ENCODE data around the gene RAMACL.
"Not testable (repeated sequence)": the region's sequence is repeated elsewhere in the genome, so short reads cannot be mapped to it uniquely, and the experiment has no call there.

Gene RAMACL

DNA sequence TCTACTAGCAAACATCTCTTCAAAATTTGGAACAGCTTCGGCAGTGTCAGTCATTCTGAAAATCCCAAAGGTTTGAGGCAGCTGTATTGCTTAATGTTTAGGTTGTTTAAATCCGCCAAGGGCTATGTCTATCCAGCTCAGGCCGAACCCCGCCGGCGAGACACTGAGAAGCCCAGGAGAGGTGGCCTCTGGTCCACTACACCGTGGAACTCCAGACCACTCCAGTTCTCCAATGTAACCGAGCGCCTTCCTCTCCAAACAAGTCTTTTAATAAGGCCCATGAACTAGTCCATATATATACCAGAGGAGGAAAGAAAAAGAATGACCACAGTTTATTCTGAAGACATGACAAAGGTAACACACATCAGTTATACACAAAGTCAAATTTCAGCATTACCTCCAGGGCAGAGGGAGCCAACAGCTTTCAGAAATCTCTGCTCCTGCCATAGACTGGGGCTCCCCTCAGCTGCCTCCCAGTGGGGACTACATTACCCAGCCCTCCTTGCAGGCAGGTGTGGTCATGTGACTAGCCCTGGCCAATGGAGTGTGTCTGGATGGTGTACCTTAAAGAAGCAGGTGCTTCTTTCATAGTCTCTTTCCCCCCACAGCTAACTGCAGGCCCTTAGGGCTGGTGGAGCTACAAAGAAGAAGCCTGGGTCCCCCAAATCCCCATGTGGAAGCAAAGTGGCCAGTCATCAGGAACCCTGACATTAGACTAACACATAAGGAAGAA is at the start of gene RAMACL:
RAMACL (minus strand) TSS at position 255 of the 733 bp plus-strand sequence; CDS start at position 54, 201 bp downstream.
- no peak for DNase-seq

DNA sequence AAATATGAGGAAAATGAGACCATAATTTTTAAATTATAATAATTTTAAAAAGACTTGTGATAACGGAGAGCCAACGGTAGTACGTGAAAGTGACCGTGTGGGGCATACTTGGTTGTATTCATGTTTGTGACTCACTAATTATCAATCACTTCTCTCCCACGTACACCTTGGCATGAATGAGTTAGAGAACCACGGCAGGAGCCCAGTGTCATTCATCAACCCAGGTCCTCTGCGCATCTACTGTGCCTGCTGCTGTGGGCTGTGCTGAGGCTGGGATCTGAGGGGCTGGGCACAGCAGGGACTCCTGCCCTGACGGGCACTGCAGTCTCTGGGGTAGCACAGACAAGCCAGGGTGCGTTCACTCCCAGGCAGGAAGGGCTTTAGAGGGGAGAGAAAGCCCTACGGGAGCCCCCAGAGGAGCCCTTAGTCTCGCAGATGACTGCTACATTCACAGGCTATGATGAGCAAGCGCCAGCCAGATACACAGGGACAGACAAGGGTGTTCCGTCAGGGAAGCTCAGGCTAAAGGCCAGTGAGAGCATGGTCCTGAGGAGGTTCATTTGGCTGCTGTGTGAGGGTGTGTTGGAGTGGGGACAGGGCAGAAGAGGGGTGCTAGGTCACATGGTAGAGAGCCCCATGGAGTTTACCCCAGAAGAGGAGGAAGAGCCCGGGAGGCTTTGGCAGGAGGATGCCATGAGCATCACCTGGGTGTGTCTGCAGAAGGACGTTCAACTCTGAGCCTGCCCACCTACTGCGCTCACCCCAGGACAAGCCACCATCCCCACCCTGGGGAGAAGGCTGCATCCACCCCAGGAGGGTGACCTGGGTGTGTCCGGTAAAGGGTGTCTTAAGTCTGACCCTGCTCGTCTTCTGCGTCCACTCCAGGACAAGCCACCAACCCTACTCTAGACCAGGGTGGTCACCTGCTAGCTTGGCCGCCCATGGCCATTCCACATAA is 48.8 kb upstream of the RAMACL start:
- no peak for DNase-seq

DNA sequence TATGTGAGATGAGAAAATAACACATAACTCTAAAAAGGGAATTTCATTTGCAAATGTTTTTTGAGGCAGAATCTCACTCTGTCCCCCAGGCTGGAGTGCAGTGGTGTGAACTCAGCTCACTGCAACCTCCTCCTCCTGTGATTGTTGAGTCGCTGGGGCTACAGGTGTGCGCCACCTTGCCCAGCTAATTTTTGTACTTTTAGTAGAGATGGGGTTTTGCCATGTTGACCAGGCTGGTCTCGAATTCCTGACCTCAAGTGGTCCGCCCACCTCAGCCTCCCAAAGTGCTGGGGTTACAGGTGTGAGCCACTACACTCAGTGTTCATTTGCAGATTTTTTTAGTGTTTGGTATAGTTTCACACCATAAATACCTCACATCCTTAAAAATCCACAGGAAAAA is 48.1 kb upstream of the RAMACL start:
- not testable (repeated sequence) for DNase-seq

DNA sequence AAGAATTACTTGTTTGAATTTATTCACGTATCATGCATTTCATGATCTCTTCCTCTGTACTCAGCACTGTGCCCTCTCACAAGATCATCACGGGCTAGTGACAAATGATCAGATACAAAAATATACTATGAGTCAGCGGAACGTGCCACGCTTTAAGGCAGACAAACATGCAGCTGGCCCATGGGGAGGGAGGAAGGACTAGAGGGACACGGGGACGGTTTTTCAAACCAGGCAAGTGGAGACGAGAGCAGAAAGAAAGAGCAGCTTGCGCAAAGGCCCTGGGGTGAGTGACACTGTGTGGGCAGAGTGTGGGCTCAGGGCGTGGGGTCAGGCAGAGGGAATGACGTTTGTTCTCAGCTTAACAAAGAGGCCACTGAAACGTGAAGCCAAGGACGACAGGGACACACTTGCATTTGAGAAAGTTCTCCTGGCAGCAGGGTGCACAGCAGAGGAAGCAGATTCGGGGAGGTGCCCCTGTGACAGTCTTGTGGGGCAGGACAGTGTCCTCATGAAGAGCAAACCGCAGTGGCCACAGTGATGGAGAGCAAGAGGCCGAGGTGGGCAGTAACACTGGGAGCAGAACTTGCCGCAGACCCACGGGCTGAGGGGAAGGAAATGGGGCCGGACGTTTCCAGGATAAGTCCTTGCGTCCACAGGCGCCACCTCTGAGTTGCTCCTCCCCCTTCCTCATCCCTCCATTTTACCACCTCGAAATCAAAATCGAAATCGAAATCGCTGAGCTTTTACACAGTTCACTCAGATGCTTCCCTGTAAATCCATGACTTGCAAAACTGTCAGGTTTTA is 47.5 kb upstream of the RAMACL start:
- no peak for DNase-seq

DNA sequence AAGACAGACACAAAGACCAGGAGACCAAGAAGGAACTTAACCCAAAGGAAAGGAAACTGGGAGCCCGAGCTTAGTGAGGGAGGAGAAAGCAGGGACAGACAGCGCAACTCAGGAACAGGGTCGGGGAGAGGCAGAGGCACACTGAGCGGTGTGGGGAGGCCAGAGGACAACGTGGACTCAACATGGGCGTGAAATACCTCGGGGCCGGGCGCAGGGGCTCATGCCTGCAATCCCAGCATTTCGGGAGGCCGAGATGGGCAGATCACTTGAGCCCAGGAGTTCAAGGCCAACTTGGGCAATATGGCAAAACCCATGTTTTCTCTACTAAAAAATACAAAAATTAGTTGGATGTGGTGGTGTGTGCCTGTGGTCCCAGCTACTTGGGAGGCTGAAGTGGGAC is 46.3 kb upstream of the RAMACL start:
- no peak for DNase-seq

DNA sequence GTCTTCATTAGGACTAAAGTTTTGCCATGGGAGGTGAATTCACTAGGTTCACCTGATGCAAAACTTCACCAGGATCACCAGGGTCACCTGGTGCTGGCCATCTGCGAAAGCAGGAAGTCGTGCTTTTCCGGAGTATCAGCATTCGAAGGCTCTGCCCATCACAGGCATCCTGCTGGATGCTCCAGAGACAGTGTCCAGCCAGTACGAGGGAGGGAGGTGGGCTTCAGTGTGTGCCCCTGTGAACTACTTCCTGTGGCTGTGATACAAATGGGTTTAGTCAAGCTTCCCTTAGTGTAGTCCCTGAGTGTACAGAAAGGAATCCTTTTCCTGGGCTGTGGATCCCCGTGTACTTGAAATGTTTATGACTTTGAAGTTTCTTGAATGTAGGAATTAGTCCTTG is 44.0 kb upstream of the RAMACL start:
- no peak for DNase-seq

DNA sequence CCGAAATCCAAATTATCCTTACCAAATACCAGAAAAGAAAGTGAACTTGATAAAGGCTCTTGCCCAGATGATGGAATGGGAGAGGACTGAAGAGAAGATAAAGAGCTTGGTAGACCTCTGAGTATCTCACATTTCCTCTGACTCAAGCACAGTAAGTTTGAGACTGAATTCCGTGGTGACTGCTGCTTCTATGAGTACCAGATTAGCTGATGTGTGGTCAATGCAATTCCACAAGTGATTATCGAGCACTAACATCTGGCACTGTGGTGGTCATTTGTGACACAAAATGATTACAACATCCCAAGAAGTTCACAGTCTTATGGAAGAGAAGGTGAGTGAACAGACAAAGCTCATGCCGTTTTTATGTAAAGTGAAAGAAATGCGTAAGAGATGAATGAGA is 43.1 kb upstream of the RAMACL start:
- no peak for DNase-seq

DNA sequence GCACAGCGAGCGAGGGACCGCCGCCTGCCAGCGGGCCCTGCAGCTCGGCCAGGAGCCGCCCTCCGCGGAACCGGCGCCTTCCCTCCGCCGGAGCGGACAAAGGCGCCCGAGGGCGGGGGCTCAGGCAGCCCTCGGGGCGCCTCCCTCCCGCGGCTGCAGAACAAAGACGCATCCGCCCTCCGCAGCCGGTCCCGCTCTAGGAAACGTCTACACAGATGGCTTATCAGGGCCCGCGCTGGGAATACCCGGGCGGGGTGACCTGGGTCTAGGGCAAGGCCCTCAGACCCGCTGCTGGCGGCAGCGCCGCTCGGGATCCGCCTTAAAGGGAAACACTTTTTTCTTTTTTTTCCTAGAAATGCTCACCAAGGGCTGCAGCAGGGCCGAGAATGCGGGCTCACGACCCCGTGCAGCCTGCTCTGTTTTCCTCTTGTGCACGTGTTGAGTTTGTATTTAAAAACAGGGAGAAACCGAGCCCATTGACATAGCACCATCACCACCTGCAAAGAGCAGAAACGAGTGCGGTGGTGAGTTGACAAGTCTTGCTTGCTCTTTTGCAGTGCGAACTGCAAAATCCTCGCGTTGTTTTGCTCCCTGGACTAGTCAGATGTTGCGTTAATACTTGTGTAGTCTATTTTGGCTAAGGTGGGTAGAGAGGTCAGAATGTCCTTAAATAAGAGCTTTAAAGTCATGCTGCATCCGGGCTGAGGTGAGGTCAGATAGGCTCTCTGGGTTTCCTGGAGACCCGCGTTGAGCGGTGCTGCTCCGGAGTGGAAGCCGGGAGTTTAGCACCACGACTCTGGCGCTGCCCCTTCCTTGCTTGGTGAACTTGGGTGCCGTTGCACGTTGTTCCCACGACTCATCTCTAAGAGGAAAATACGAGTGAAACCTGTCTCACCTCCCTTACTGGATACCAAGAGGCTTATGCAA is 41.7 kb upstream of the RAMACL start:
- peak; percentile 28 to 58 for DNase-seq

DNA sequence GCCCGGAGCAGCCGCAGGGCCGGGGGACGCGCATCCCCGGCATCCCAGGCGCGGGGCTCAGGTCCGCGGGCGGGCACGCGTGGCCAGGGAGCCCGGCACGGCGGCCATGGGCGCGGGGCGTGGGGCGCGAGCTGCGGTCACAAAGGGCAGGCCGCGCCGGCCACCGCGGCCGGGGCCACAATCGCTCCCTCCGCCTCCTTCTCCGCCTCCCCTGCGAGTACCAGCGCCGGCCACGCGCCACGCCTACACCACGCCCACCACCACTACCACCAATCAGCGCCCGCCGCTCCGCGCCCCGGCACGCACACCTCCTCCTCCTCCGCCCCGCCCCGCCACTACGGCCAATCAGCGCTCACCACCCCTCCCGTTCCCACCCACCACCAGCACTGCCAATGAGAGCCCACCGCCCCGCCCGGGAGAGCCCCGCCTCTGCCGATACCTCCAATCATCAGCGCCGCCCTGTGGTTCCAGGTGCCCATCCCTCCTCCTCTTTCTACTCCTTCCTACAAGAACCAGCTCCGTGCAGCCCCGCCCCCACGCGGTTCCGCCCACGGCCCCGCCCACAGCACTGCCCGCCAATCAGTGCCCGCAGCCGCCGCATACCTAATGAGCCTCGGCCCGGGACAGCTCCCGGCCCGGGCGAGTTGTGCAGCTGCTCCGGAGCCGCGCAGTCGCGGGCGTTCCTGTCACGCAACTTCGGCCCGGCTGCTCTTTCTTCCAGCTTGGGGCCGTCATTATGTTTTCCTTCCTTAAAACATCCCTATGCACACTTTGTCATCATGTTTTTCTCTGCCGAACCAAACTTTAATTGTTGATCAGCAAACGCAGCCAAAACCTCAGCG is 40.8 kb upstream of the RAMACL start, which contains the start of gene RPS6KA2:
RPS6KA2 (minus strand) TSS at position 219 of the 842 bp plus-strand sequence. CDS start 232 bp downstream, outside the sequence.
- peak; percentile 98 for DNase-seq

DNA sequence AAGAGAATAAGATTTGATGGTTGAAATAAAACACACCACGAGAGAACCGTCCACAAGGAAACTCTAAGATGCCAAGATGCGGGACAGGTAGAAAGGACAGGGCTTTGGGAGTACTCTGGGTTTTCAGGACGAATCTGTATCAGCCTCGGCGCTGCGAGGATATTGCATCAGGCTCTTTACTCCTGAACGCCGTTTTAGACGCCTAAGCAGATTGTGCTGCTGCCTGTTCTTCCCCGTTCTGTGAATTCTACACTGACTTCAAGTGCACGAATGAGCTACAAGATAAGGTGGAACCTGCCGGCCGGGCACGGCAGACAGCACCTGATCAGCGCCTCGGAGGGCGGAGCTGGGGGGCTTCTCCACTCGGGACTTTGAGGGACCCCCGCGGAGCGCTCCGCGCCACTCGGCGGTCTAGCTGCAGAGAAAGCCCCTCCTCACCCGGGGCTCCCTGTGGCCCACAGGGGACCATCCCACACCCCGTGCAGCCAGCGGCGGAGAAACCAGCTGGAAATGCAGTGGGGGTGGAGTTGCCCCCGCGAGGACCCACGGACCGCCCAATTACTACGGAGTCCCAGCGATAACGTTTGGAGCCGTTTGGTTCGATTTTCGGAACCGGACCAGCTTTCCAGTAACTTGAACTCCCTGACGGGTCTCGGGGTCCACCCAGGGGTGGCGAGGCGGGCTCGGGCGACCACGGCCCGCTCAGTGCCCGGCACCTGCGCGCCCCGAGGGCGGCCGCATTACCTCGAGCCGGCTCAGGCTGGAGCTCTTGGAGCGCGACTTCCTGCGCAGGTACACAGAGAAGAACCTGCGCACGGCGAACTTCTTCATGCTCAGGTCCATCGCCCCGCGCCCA is 39.9 kb upstream of the RAMACL start:
- DNase-seq: no peak

DNA sequence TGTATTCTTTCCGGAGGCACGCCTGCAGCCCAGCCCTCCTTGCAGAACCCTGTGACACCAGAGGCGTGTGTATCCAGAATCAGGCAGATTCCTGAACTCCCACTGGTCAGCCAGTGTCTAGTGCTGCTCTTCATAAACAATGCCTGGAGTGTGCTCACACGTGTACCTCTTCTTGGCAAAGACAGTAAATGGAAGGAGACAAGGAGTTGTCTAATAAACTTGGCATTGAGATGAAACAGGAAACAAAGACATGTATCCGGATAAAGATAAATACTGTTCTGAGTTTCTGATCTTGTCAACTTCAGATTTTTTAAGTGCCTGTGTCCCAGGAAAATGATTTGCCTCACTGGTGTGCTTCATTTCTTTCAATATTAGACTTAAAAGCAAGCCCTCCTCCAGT is 38.9 kb upstream of the RAMACL start:
- no peak for DNase-seq

DNA sequence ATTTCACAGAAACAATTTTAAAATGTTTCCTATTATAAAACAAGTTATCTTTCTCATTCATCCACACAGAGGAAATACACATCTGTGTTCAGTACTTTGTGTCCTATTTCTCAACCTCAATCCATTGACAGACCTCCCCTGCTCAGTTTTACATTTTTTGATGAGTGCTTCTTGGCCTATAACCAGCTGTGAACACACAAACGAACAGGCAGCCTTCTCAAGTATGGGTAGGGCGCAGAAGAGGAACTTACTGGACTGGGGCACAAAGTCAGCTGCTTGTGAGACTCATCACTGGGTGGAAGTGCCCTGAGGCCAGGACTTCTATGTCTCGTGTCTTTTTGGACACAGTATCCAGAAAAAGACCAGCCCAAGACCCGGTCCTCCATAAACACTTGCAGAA is 37.8 kb upstream of the RAMACL start:
- DNase-seq: no peak

DNA sequence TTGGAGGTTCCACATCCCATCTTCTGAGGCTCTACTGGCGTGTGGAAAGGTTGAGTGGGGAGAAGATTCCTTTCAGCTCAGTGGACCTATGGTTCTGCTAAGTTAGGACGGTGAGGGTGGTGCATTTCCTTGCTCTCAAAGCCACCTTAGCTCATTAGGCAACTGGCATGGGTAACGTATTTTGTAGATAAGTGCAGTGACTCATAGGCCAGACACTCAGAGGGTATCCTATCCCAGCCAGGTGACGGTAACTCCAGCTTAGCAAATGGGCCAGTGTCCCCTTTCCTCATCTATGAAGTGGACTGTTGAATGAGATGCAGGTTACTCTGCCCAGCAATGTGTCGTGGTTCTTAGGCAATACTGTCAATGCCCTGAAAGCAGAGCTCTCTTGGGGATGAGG is 36.8 kb upstream of the RAMACL start:
- DNase-seq: no peak

DNA sequence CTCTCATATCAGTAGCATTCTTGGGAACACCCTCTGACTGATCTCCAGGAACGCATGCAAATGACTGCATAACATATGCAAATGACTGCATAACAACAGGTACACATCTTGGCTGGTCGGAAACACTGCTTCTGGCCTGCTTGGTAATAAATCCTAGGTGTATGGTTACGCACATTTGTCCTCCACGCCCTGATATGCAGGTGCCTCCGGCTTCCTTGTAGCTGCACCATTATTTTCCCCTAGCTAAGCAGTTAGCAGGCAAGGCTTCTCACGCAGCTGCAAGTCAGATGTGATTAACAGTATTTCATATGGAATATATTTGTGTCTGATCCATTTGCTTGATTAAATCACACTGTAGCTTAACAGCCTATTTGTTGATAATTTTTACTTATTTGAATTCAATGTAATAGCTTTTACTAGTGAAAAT is 34.6 kb upstream of the RAMACL start:
- DNase-seq: no peak

DNA sequence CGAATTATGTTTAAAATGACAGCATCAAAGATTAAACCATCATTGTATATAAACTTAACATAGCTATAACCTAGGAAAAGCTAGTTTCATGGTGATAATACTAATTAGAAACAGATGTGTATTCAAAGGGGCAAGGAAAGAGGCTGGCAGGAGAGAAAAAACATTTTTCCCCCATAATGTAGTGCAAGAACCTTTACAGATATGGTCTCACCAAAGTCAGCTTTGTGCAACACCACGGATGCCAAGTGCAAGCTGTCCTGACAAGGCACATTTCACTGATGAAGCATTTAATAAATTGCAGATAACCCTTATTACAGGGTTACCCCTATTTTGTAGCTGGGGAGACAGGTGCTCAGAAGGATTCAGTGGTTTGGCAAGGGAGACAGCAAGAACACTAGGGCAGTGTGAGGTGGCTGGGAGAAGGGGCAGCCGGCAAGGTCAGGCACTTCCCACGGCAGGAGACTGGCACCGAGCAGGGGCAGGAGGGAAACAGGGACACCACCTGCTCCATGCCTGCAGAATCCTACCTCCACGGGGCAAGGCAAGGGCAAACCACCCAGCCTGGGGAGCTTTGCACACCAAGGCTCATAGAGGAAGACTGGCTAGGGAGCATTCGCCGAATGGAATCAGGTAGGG is 34.1 kb upstream of the RAMACL start:
- DNase-seq: no peak

DNA sequence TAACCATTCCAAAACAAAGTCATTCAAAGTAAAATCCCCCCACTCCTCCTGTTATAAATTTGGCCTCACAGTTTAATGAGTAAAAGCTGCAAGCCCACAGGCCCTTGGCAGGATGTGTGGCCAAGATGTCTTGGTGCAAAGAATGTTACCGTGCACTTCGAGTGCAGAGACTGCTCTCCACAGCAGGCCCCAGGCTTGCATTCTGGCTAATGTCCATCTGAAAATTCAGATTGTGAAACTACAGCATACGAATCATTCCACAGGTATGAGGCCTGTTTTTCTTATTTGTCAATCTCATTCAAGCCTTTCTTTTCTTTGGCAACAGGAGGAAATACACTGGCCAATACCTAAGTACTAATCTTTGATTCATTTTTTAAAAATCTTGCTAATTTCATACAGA is 33.4 kb upstream of the RAMACL start:
- no peak for DNase-seq

DNA sequence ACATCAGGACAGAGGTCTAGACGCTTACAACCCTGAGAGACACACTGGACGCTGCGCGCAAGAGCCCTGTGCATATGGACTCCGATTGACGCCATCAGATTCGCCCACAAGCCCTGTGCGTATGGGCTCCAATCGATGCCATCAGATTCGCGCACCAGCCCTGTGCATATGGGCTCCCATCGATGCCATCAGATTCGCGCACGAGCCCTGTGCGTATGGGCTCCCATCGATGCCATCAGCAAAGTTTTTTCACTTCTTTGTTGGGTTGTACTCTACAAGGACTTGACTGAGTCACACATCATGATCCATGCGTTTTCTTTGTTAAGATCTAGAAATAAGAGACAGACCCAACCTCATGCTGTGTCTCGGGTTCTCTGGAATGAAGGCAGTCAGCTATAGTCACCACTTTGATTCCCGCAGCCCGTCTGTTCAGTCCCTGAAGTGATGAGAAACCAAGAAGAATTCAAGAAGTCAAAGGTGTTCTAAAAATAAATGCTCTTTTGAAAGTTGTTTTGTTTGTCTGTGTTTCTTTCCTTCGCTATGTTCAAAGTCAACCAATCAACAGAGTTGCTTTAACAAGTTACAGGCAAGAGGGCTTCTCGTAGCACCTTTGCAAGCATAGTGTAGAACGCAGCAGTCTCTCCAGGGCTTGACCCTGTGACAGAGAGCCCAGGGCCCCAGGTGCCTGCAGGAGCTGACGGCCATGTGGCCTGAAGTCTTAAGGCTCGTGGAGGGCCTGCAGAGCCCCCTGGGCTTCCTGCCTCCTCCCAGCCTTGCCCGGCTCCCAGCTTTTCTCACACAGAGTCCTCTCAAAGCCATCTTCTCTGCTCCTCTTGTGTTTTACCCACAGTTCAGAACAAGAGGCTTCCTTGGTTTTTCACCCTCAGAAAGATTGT is 32.6 kb upstream of the RAMACL start:
- no peak for DNase-seq

DNA sequence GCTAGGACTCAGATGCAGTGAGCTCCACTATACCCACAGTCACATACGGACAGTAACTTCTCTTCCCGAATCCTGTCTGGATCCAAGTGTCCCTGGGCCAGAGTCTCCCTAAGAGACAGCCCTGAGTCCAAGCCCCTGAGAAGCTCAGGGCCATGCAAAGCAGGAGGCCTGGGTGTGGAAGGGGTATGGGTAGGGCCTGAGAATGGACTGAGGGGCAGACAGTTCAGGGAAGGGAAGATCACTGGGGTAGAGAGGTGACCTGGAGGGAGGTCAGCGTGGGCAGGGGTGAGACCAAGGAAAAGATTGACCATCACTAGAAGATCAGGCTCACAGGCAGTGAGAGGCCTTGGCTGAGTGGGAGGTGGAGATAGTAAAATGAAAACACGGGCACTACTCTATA is 31.8 kb upstream of the RAMACL start:
- no peak for DNase-seq

All from NCI-H187 (cell line).